ENCODE data around the gene SUSD3. TPM values are rescaled to one million over a fixed set of nuclear protein-coding genes. Genes with fewer than 3 reads are reported as not detected.

The SUSD3 gene
- total RNA-seq, 2 experiments from 2014 or later = 33.9 to 35.6 TPM

DNA sequence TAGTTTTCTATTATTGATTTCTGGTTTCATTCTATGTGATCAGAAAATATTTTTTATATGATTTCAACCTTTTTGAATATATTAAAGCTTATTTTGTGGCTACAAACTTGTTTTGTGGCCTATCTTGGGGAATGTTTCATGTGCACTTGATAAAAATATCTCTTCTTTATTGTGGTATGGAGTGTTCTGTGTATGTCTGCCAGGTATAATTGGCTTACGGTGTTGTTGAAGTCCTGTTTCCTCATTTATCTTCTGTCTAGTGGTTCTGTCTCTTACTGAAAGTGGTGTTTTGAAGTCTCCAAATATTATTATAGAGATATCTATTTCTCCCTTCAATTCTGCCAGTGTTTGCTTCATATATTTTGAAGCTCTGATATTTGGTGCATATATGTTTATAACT, 47.1 kb downstream of the SUSD3 start:
- intact Hi-C loops (cut with DNase I, micrococcal nuclease) = no loop called here
- DNase-seq (peak in 1 of 14 experiments; percentile 38), ATAC-seq (ENCODE audit: poor library complexity) (peak; percentile 41)
- Mint-ChIP-seq H3K27ac (peak overlapping the region; percentile 37), H3K36me3 (ENCODE audit: low read depth) (peaks cover 75% of the 10 kb centered on the region), H3K4me3 (peak overlapping the region; percentile 22), H3K4me1 (ENCODE audit: low read depth) (peaks cover 80% of the 10 kb centered on the region), H3K9me3 (peaks cover 11% of the 10 kb centered on the region), H3K27me3 (no peaks in the 10 kb centered on the region)
- Histone ChIP-seq H3K27ac (ENCODE audit: low read depth in 1 of 2, low read length in 2 of 2) (no peak overlapping the region), H3K27me3 (ENCODE audit: control insufficient read depth in 1 of 2, insufficient read depth in 2 of 2, low read length in 2 of 2) (no peaks in the 10 kb centered on the region), H3K9me3 (ENCODE audit: control insufficient read depth in 1 of 2, insufficient read depth in 1 of 2, low read length in 2 of 2) (peaks cover 0 to 11% of the 10 kb centered on the region in 2 experiments), H3K36me3 (ENCODE audit: insufficient read depth, low read length) (peaks cover 32% of the 10 kb centered on the region), H3K4me1 (ENCODE audit: insufficient read depth, low read length) (peaks cover 48% of the 10 kb centered on the region), H3K4me3 (ENCODE audit: low read length) (no peak overlapping the region)
- TF ChIP-seq, protein P1, sequence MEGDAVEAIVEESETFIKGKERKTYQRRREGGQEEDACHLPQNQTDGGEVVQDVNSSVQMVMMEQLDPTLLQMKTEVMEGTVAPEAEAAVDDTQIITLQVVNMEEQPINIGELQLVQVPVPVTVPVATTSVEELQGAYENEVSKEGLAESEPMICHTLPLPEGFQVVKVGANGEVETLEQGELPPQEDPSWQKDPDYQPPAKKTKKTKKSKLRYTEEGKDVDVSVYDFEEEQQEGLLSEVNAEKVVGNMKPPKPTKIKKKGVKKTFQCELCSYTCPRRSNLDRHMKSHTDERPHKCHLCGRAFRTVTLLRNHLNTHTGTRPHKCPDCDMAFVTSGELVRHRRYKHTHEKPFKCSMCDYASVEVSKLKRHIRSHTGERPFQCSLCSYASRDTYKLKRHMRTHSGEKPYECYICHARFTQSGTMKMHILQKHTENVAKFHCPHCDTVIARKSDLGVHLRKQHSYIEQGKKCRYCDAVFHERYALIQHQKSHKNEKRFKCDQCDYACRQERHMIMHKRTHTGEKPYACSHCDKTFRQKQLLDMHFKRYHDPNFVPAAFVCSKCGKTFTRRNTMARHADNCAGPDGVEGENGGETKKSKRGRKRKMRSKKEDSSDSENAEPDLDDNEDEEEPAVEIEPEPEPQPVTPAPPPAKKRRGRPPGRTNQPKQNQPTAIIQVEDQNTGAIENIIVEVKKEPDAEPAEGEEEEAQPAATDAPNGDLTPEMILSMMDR (IDR thresholded peaks at IDR 0.05) = no peak
- ChIA-PET POLR2A (interaction anchor here (1.0 to 3.6 kb wide), 5 partner anchors 9 to 100 kb away, joined by 4 to 26 read pairs (median 6); partner anchors contain the start of genes CARD19 and NINJ1), CTCF (interaction anchor here (1.9 to 2.1 kb wide), 2 partner anchors 102 to 149 kb away, joined by 5 to 6 read pairs; no protein-coding TSS in a partner anchor)

DNA sequence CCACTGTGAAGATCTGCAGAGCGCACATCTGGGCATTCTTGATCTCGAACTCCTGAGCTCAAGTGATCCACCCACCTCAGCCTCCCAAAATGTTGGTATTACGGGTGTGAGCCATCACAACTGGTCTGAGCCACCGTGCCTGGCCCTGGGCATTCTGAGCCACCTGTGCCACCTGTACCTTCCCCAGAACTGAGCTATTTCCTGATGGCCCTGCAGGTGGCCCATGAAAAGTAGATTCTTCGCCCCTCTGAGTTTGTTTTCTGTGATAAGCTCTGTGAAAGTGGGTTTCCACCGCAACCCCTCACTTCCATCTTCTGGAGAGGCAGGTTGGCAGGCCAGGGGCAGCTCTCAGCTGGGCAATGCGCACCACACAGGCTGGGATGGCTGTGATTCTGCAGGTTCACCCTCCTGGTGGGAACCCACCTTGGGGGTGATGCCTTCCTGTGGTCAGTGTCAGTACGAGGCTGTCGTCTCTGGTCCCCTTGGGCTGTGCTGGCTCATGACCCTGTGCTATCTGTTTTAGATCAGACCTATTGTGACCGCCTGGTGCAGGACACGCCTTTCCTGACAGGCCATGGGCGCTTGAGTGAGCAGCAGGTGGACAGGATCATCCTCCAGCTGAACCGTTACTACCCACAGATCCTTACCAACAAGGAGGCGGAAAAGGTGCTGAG, 48.8 kb downstream of the SUSD3 start:
- ChIA-PET CTCF (interaction anchor here (0.5 to 1.7 kb wide), 3 partner anchors 11 to 26 kb away, joined by 3 to 4 read pairs (median 3); partner anchors contain the start of genes CARD19 and NINJ1), POLR2A (interaction anchor here (0.6 to 3.6 kb wide), 9 partner anchors 11 to 459 kb away, joined by 3 to 26 read pairs (median 4); partner anchors contain the start of gene CARD19)
- TF ChIP-seq, protein P1 (IDR thresholded peaks at IDR 0.05) = no peak
- no peak overlapping the region for H3K4me3 ChIP-seq (ENCODE audit: low read length)
- peaks cover 48% of the 10 kb centered on the region for H3K36me3 ChIP-seq (ENCODE audit: insufficient read depth, low read length)
- Mint-ChIP-seq H3K4me1 (ENCODE audit: low read depth) (peaks cover 70% of the 10 kb centered on the region), H3K36me3 (ENCODE audit: low read depth) (peaks cover 75% of the 10 kb centered on the region), H3K27ac (no peak overlapping the region), H3K4me3 (no peak overlapping the region), H3K9me3 (peaks cover 11% of the 10 kb centered on the region), H3K27me3 (no peaks in the 10 kb centered on the region)
- intact Hi-C loops (cut with DNase I, micrococcal nuclease) = no loop called here
- no peak for DNase-seq
- no peak for ATAC-seq (ENCODE audit: poor library complexity)
- H3K27ac ChIP-seq (ENCODE audit: low read depth in 1 of 2, low read length in 2 of 2) = no peak overlapping the region
- peaks cover 59% of the 10 kb centered on the region for H3K4me1 ChIP-seq (ENCODE audit: insufficient read depth, low read length)
- no peaks in the 10 kb centered on the region for H3K27me3 ChIP-seq (ENCODE audit: control insufficient read depth in 1 of 2, insufficient read depth in 2 of 2, low read length in 2 of 2)
- H3K9me3 ChIP-seq (ENCODE audit: control insufficient read depth in 1 of 2, insufficient read depth in 1 of 2, low read length in 2 of 2) = peaks cover 0 to 11% of the 10 kb centered on the region in 2 experiments

DNA sequence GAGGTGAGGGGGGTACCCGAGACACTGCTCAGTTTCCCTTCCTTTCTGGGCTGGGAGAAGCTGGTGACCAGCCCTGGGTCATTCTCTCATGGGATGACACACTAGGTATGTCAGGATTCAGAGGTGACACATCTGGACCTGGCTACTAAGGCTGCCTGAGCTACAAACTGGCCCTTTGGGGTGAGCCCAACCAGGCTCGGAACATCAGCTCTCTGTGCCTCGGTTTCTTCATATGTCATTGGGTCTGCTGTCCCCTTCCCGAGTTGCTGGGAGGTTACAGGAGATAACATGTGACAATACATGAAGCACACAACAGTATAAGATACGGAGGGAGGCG, 49.3 kb downstream of the SUSD3 start:
- intact Hi-C loops (cut with DNase I, micrococcal nuclease) = loop anchor here in 1 of 2 experiments (2.0 kb wide), 2 partner anchors 151 to 459 kb away; no protein-coding TSS in a partner anchor
- no peak overlapping the region for H3K27ac ChIP-seq (ENCODE audit: low read depth in 1 of 2, low read length in 2 of 2)
- ATAC-seq (ENCODE audit: poor library complexity) = no peak
- Mint-ChIP-seq H3K27me3 (no peaks in the 10 kb centered on the region), H3K4me1 (ENCODE audit: low read depth) (peaks cover 65% of the 10 kb centered on the region), H3K36me3 (ENCODE audit: low read depth) (peaks cover 72% of the 10 kb centered on the region), H3K27ac (no peak overlapping the region), H3K9me3 (peaks cover 11% of the 10 kb centered on the region), H3K4me3 (no peak overlapping the region)
- no peaks in the 10 kb centered on the region for H3K27me3 ChIP-seq (ENCODE audit: control insufficient read depth in 1 of 2, insufficient read depth in 2 of 2, low read length in 2 of 2)
- TF ChIP-seq, protein P1 (IDR thresholded peaks at IDR 0.05) = no peak
- DNase-seq = peak in 1 of 14 experiments; percentile 2
- peaks cover 0 to 11% of the 10 kb centered on the region in 2 experiments for H3K9me3 ChIP-seq (ENCODE audit: control insufficient read depth in 1 of 2, insufficient read depth in 1 of 2, low read length in 2 of 2)
- peaks cover 64% of the 10 kb centered on the region for H3K4me1 ChIP-seq (ENCODE audit: insufficient read depth, low read length)
- H3K4me3 ChIP-seq (ENCODE audit: low read length) = no peak overlapping the region
- ChIA-PET CTCF (interaction anchor here (0.5 to 1.8 kb wide), 4 partner anchors 12 to 195 kb away, joined by 3 to 5 read pairs (median 4); partner anchors contain the start of genes CARD19 and NINJ1), POLR2A (interaction anchor here (0.6 to 3.6 kb wide), 6 partner anchors 11 to 459 kb away, joined by 3 to 26 read pairs (median 4); partner anchors contain the start of gene CARD19)
- peaks cover 53% of the 10 kb centered on the region for H3K36me3 ChIP-seq (ENCODE audit: insufficient read depth, low read length)

Data from CD4-positive, alpha-beta T cell (primary cell).